Bronchial epithelial cell (primary cell): ENCODE measurements around the gene DGKZ. TPM values are rescaled to one million over a fixed set of nuclear protein-coding genes. Genes with fewer than 3 reads are reported as not detected.
A peak's percentile ranks its signal among the peaks of the same experiment; 100 is the strongest.

Experiments
- DNase-seq: peaks from one replicate; pipeline ENCODE4 v3.0.0-alpha.2; 2010; ENCODE audit warnings: low read depth
- FAIRE-seq: peaks from 2 replicates; lab custom pipeline; 2011; peaks lifted over from hg19 to GRCh38; lab: Jason Lieb, UNC
- H3K27me3 ChIP-seq: 2 replicates; pipeline ENCODE4 v1.5.1; 2011; ENCODE audit warnings: low read length; ENCODE audit not compliant: control insufficient read depth, insufficient read depth
- H3K36me3 ChIP-seq: 2 replicates; pipeline ENCODE4 v1.5.1; 2011; ENCODE audit warnings: low read length; ENCODE audit not compliant: control insufficient read depth, insufficient read depth
- H3K4me3 ChIP-seq: 2 replicates; pipeline ENCODE4 v1.5.1; 2011; ENCODE audit warnings: mild to moderate bottlenecking, low read depth, low read length, control low read depth
- total RNA-seq: library from RNA; depleted of rRNA; stranded (reverse); fragments of >200 nt; gene quantifications from 2 replicates; pipeline ENCODE4 v1.2.1, GENCODE V29; 2014
- TF ChIP-seq, protein P1 (sequence below): IDR thresholded peaks from 2 replicates; pipeline ENCODE4 v1.5.1; 2011; ENCODE audit warnings: mild to moderate bottlenecking, moderate library complexity, low read length, control low read depth, inconsistent platforms; ENCODE audit not compliant: insufficient read depth, severe bottlenecking

The DGKZ gene
- total RNA-seq, 1 donor from 2014 or later: 30.5 TPM

DNA sequence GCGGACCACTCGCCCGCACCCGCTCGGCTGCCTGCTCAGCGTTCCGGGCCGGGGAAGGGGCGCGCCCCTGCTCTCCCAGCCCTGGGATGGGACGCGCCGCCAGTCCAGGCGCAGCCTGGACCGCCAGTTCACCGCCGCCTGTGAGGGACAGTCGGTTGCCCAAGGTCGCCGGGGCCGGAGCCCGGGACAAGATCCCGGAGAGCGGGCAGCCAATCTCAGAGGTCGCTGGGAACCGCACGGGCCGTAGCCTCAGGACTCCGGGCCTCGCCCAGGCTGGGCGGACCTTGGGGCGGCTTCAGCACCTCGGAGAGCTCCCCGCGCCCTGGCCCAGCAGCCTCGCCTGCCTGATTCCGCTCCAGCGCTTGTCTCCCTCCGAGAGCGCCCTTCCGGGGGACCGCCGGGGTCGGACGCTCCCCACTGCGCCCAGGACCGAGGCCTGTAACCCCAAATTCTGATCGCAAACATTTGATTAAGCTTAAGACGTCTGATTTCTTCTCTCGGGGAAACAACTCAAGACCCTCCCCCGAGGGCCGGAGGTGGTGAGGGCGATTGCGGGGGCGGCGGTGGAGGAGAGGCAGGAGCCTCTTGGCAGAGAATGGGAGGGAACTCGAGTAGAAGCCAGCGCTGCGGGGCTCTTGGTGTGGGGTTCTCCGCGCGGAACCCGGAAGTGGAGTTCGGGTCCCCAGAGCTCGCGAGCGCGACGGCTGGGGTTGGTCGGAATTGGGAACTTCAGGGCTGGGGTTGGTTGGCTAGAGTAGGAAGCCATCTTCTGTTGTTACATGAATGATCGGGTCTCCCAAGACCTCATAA lies 45.4 kb downstream of the DGKZ start:
- TF ChIP-seq, protein P1, sequence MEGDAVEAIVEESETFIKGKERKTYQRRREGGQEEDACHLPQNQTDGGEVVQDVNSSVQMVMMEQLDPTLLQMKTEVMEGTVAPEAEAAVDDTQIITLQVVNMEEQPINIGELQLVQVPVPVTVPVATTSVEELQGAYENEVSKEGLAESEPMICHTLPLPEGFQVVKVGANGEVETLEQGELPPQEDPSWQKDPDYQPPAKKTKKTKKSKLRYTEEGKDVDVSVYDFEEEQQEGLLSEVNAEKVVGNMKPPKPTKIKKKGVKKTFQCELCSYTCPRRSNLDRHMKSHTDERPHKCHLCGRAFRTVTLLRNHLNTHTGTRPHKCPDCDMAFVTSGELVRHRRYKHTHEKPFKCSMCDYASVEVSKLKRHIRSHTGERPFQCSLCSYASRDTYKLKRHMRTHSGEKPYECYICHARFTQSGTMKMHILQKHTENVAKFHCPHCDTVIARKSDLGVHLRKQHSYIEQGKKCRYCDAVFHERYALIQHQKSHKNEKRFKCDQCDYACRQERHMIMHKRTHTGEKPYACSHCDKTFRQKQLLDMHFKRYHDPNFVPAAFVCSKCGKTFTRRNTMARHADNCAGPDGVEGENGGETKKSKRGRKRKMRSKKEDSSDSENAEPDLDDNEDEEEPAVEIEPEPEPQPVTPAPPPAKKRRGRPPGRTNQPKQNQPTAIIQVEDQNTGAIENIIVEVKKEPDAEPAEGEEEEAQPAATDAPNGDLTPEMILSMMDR: no peak
- DNase-seq (peak; percentile 42), FAIRE-seq (no peak)
- H3K4me3 ChIP-seq: peak overlapping the region; percentile 29
- H3K36me3 ChIP-seq: peaks cover 3% of the 10 kb centered on the region
- peaks cover 26% of the 10 kb centered on the region for H3K27me3 ChIP-seq

DNA sequence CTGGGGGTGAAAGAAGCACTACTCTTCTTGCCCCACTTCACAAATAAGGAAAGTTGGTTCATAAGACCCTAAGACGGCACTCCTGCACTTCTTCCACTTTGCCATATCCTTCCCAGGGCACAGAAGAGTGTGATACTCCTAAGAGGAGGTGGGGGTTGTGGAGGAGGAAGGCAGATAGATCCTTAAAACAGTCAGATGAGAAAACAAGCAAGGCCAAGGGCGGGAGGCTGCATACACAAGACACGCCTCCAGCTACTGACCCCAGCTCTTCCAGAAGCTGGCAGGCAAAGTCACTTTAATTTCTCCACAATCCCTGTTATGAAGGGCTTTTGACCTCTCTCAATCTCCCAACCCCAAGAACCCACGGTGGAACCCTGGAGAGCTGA lies 46.0 kb downstream of the DGKZ start:
- H3K36me3 ChIP-seq: peaks cover 4% of the 10 kb centered on the region
- TF ChIP-seq, protein P1: no peak
- DNase-seq (no peak), FAIRE-seq (no peak)
- peaks cover 21% of the 10 kb centered on the region for H3K27me3 ChIP-seq
- H3K4me3 ChIP-seq: no peak overlapping the region

DNA sequence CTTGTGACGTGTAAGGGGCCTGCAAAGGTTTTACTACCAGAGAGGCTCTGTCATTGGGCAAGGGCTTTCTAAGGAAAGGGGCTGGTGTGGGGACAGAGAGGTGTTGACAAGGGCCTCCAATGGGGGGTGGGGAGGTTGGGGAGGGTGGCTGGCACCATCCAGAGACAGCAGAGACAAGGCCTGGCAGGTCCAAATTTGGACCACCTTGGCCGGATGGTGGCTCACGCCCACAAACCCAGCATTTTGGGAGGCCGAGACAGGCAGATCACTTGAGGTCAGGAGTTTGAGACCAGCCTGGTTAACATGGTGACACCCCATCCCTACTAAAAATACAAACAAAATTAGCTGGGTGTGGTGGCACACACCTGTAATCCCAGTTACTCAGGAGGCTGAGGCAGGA lies 46.5 kb downstream of the DGKZ start:
- DNase-seq: no peak
- Histone ChIP-seq H3K27me3 (peaks cover 18% of the 10 kb centered on the region), H3K36me3 (peaks cover 4% of the 10 kb centered on the region), H3K4me3 (no peak overlapping the region)
- TF ChIP-seq, protein P1: no peak
- no peak for FAIRE-seq

DNA sequence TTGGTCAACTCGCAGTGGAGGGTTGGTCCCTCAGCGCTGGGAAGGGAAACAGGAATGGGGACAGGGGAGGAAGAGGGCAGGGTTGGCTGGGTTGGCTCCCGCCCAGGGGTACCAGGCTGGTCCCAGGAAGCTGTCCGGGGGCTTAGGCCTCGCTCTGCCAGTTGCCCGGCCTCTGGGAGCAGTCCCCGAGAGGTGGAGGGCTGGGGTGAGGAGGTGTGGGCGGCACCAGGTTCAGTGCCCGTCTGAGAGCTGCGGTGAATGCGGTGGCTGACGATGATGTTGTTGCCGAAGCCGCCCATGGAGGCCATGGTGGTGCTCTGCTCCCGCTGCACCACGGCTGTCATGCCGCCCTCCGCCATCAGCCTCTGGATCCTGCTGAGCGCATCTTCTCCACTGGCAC lies 50.3 kb downstream of the DGKZ start:
- Histone ChIP-seq H3K4me3 (no peak overlapping the region), H3K36me3 (peaks cover 5% of the 10 kb centered on the region), H3K27me3 (no peaks in the 10 kb centered on the region)
- TF ChIP-seq, protein P1: no peak
- no peak for FAIRE-seq
- DNase-seq: no peak

DNA sequence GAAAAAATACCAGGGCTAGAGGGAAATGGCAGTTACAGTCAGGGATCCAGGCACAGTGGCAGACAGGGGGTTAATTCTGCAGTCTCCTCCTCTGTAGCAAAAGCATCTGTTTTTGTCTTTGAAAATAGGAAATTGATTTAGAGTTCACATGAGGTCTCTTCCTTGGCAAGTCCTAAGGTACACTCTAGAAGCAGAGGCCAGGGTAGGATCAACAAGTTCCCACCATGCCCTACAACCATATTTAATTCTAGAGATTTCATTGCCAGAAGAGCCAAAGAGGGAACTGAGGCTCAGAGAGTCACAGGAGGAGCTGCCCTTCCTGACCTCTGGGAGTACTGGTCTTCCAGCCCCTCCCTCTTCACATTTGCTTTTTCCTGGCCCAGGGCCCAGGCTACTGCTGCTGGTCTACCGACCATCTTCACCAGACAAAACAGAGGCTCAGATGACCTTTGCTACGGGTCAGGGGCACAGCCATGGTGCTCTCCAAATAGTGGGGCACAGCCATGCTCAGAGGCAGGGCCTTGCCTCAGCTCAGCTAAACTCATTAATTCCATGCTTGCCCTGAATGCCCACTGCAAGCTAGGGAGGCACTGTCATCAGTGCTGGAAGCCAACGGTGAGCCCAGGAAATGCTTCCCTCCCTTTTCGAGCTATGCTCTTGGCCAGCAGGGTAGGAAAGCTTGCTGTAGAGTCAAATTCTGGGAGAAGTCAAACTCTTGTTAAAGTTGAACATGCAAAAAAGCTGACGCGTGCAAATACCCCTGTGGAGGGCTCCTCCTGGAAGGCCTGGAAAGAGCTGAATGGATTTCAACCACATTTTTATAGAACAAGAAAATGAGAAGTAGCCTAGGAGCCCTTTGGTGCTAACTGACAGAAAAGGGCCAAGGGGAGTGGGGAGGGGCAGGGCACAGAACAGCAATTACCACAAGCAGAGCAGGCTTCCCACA lies 56.0 kb downstream of the DGKZ start:
- DNase-seq: no peak
- Histone ChIP-seq H3K27me3 (no peaks in the 10 kb centered on the region), H3K36me3 (peaks cover 12% of the 10 kb centered on the region), H3K4me3 (no peak overlapping the region)
- TF ChIP-seq, protein P1: no peak
- FAIRE-seq: no peak
